ENCODE data around the gene DSC3.

The DSC3 gene

DNA sequence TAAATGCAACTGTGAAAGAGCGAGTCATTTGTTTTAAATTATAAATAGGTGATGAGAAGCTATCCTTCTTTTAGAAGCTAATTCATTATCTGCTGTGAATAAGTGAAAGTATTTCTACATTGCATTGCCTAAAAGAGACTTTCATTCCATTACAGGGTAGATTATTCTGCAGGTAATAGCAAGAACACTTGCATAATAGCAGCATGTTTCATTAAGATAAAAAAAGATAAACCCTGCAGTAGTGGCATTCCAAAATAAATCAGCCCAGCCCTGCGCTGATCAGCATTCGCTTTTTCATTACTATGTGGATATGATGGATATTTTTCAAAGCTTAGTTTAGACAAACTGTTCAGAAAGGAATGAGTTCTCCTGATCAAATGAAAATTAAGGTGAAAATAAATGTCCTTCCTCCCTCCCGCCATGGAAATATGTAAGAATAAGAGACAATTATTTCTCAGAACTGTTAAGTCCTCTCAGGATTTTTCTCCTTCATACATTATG is 72.8 kb downstream of the DSC3 start:
- no peaks in the 10 kb centered on the region for H3K79me1 ChIP-seq (ENCODE audit: low read length)
- no peak overlapping the region for H3K4ac ChIP-seq (ENCODE audit: low read depth, low read length)
- H3K9ac ChIP-seq (ENCODE audit: low read length), result no peak overlapping the region
- H3K18ac ChIP-seq (ENCODE audit: low read length), result no peak overlapping the region
- no peak overlapping the region for H3K23ac ChIP-seq (ENCODE audit: low read length)
- no peak overlapping the region for H2BK15ac ChIP-seq (replicated peaks; ENCODE audit: low read depth)
- no peak for DNase-seq
- H2BK120ac ChIP-seq (ENCODE audit: low read depth, low read length), result no peak overlapping the region
- H2AK5ac ChIP-seq (ENCODE audit: low read length), result no peak overlapping the region
- no peak overlapping the region for H3K4me3 ChIP-seq (ENCODE audit: low read length)
- WGBS (ENCODE audit: extremely low coverage, insufficient coverage, low lambda C conversion rate), result 100% methylated on average over 1 of the region's 4 CpGs
- no peak overlapping the region for H3K27ac ChIP-seq (ENCODE audit: low read depth, low read length)
- no peak overlapping the region for H4K8ac ChIP-seq (ENCODE audit: low read depth, low read length)
- H2BK5ac ChIP-seq (ENCODE audit: low read length), result no peak overlapping the region
- H3K36me3 ChIP-seq (ENCODE audit: control insufficient read depth, insufficient read depth, low read length), result no peaks in the 10 kb centered on the region
- no peaks in the 10 kb centered on the region for H3K27me3 ChIP-seq (ENCODE audit: insufficient read depth, low read length, poor library complexity)
- H3K79me2 ChIP-seq (ENCODE audit: control insufficient read depth, insufficient read depth, low read length), result no peaks in the 10 kb centered on the region
- H3K4me2 ChIP-seq (ENCODE audit: low read length), result no peak overlapping the region
- no peak overlapping the region for H3K56ac ChIP-seq (ENCODE audit: low read length)
- H3K4me1 ChIP-seq (ENCODE audit: control insufficient read depth, low read depth, low read length), result no peaks in the 10 kb centered on the region
- no peak overlapping the region for H4K5ac ChIP-seq (ENCODE audit: low read length)

DNA sequence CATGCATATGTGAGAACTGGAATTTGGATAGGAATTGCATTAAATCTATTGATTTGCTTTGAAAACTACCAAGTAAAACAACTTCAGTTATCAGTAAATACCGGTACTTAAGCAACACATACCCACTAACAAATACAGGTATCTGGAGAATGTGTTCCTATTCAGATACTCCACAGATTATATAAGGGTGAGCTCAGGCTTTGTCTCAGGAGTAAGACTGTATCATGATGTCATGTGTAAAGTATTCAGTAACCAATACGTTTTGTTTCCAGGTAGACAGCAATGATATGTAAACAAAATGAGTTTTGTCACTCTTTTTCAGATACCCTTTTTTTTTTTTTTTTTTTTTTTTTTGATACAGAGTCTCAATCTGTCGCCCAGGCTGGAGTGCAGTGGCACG is 74.8 kb downstream of the DSC3 start:
- Histone ChIP-seq H3K4ac (ENCODE audit: low read depth, low read length) (no peak overlapping the region), H3K4me2 (ENCODE audit: low read length) (no peak overlapping the region), H3K79me2 (ENCODE audit: control insufficient read depth, insufficient read depth, low read length) (no peaks in the 10 kb centered on the region), H2BK15ac (replicated peaks; ENCODE audit: low read depth) (no peak overlapping the region), H3K56ac (ENCODE audit: low read length) (no peak overlapping the region), H2BK5ac (ENCODE audit: low read length) (no peak overlapping the region), H4K5ac (ENCODE audit: low read length) (no peak overlapping the region), H3K36me3 (ENCODE audit: control insufficient read depth, insufficient read depth, low read length) (no peaks in the 10 kb centered on the region), H3K4me3 (ENCODE audit: low read length) (no peak overlapping the region), H3K27ac (ENCODE audit: low read depth, low read length) (no peak overlapping the region), H2BK120ac (ENCODE audit: low read depth, low read length) (no peak overlapping the region), H2AK5ac (ENCODE audit: low read length) (no peak overlapping the region), H3K9ac (ENCODE audit: low read length) (no peak overlapping the region), H4K8ac (ENCODE audit: low read depth, low read length) (no peak overlapping the region), H3K4me1 (ENCODE audit: control insufficient read depth, low read depth, low read length) (no peaks in the 10 kb centered on the region), H3K23ac (ENCODE audit: low read length) (no peak overlapping the region), H3K18ac (ENCODE audit: low read length) (no peak overlapping the region), H3K27me3 (ENCODE audit: insufficient read depth, low read length, poor library complexity) (no peaks in the 10 kb centered on the region), H3K79me1 (ENCODE audit: low read length) (no peaks in the 10 kb centered on the region)
- DNase-seq, result peak; percentile 78
- WGBS (ENCODE audit: extremely low coverage, insufficient coverage, low lambda C conversion rate), result no CpG with 5 or more reads among the region's 4 CpGs

DNA sequence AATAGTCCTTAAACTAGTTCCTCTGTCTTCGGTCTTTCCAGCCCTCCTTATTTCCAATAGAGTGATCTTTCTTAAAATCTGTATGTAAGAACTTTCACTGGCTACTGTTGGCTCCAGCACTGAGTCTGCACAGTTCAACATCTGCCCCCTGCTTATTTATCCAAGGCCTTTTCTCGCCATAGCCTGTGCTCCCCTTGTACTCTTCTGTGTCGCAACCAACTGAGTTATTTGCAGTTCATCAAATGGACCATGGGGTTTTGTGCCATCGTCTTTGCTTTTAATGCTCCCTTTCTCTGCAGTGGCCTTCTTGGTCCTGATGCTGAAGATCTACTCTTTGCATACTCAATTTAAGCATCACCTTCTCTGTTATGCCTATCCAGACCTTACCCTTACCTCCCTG is 77.3 kb downstream of the DSC3 start:
- H2BK120ac ChIP-seq (ENCODE audit: low read depth, low read length), result no peak overlapping the region
- no peak overlapping the region for H2BK5ac ChIP-seq (ENCODE audit: low read length)
- H3K79me1 ChIP-seq (ENCODE audit: low read length), result no peaks in the 10 kb centered on the region
- no peak for DNase-seq
- no peak overlapping the region for H3K27ac ChIP-seq (ENCODE audit: low read depth, low read length)
- H3K4ac ChIP-seq (ENCODE audit: low read depth, low read length), result no peak overlapping the region
- no peak overlapping the region for H3K18ac ChIP-seq (ENCODE audit: low read length)
- H4K8ac ChIP-seq (ENCODE audit: low read depth, low read length), result no peak overlapping the region
- H3K9ac ChIP-seq (ENCODE audit: low read length), result no peak overlapping the region
- H4K5ac ChIP-seq (ENCODE audit: low read length), result no peak overlapping the region
- H3K27me3 ChIP-seq (ENCODE audit: insufficient read depth, low read length, poor library complexity), result no peaks in the 10 kb centered on the region
- no peak overlapping the region for H3K23ac ChIP-seq (ENCODE audit: low read length)
- H3K4me3 ChIP-seq (ENCODE audit: low read length), result no peak overlapping the region
- no peaks in the 10 kb centered on the region for H3K79me2 ChIP-seq (ENCODE audit: control insufficient read depth, insufficient read depth, low read length)
- no peak overlapping the region for H3K4me2 ChIP-seq (ENCODE audit: low read length)
- H3K4me1 ChIP-seq (ENCODE audit: control insufficient read depth, low read depth, low read length), result no peaks in the 10 kb centered on the region
- no peak overlapping the region for H3K56ac ChIP-seq (ENCODE audit: low read length)
- WGBS (ENCODE audit: extremely low coverage, insufficient coverage, low lambda C conversion rate), result no CpG with 5 or more reads among the region's 4 CpGs
- H3K36me3 ChIP-seq (ENCODE audit: control insufficient read depth, insufficient read depth, low read length), result no peaks in the 10 kb centered on the region
- no peak overlapping the region for H2BK15ac ChIP-seq (replicated peaks; ENCODE audit: low read depth)
- H2AK5ac ChIP-seq (ENCODE audit: low read length), result no peak overlapping the region

- H3K18ac ChIP-seq (ENCODE audit: low read length), result no peak overlapping the region
- no peak overlapping the region for H4K8ac ChIP-seq (ENCODE audit: low read depth, low read length)
- no peak overlapping the region for H3K56ac ChIP-seq (ENCODE audit: low read length)
- H3K4ac ChIP-seq (ENCODE audit: low read depth, low read length), result no peak overlapping the region
- H3K27me3 ChIP-seq (ENCODE audit: insufficient read depth, low read length, poor library complexity), result no peaks in the 10 kb centered on the region
- no peak overlapping the region for H2AK5ac ChIP-seq (ENCODE audit: low read length)
- no peak overlapping the region for H3K27ac ChIP-seq (ENCODE audit: low read depth, low read length)
- H3K36me3 ChIP-seq (ENCODE audit: control insufficient read depth, insufficient read depth, low read length), result no peaks in the 10 kb centered on the region
- no peak overlapping the region for H4K5ac ChIP-seq (ENCODE audit: low read length)
- WGBS (ENCODE audit: extremely low coverage, insufficient coverage, low lambda C conversion rate), result no CpG with 5 or more reads among the region's 6 CpGs
- no peak overlapping the region for H3K9ac ChIP-seq (ENCODE audit: low read length)
- no peak overlapping the region for H2BK15ac ChIP-seq (replicated peaks; ENCODE audit: low read depth)
- no peak overlapping the region for H3K4me3 ChIP-seq (ENCODE audit: low read length)
- H3K79me1 ChIP-seq (ENCODE audit: low read length), result no peaks in the 10 kb centered on the region
- no peak overlapping the region for H3K4me2 ChIP-seq (ENCODE audit: low read length)
- H3K4me1 ChIP-seq (ENCODE audit: control insufficient read depth, low read depth, low read length), result no peaks in the 10 kb centered on the region
- no peaks in the 10 kb centered on the region for H3K79me2 ChIP-seq (ENCODE audit: control insufficient read depth, insufficient read depth, low read length)
- H2BK5ac ChIP-seq (ENCODE audit: low read length), result no peak overlapping the region
- H2BK120ac ChIP-seq (ENCODE audit: low read depth, low read length), result no peak overlapping the region
- no peak overlapping the region for H3K23ac ChIP-seq (ENCODE audit: low read length)
- no peak for DNase-seq
These were observed 81.9 kb downstream of the DSC3 start for GRCh38 chr18:30960661-30961060.

- H3K4me2 ChIP-seq (ENCODE audit: low read length), result no peak overlapping the region
- no peak overlapping the region for H2BK15ac ChIP-seq (replicated peaks; ENCODE audit: low read depth)
- no CpG with 5 or more reads among the region's 2 CpGs for WGBS (ENCODE audit: extremely low coverage, insufficient coverage, low lambda C conversion rate)
- H2BK5ac ChIP-seq (ENCODE audit: low read length), result no peak overlapping the region
- no peak overlapping the region for H3K18ac ChIP-seq (ENCODE audit: low read length)
- no peak for DNase-seq
- H4K8ac ChIP-seq (ENCODE audit: low read depth, low read length), result no peak overlapping the region
- H2BK120ac ChIP-seq (ENCODE audit: low read depth, low read length), result no peak overlapping the region
- H3K4ac ChIP-seq (ENCODE audit: low read depth, low read length), result no peak overlapping the region
- no peak overlapping the region for H3K23ac ChIP-seq (ENCODE audit: low read length)
- no peaks in the 10 kb centered on the region for H3K79me1 ChIP-seq (ENCODE audit: low read length)
- H3K79me2 ChIP-seq (ENCODE audit: control insufficient read depth, insufficient read depth, low read length), result no peaks in the 10 kb centered on the region
- H3K4me3 ChIP-seq (ENCODE audit: low read length), result no peak overlapping the region
- no peak overlapping the region for H3K27ac ChIP-seq (ENCODE audit: low read depth, low read length)
- no peaks in the 10 kb centered on the region for H3K4me1 ChIP-seq (ENCODE audit: control insufficient read depth, low read depth, low read length)
- H3K9ac ChIP-seq (ENCODE audit: low read length), result no peak overlapping the region
- no peak overlapping the region for H2AK5ac ChIP-seq (ENCODE audit: low read length)
- H3K27me3 ChIP-seq (ENCODE audit: insufficient read depth, low read length, poor library complexity), result no peaks in the 10 kb centered on the region
- no peak overlapping the region for H4K5ac ChIP-seq (ENCODE audit: low read length)
- no peak overlapping the region for H3K56ac ChIP-seq (ENCODE audit: low read length)
- H3K36me3 ChIP-seq (ENCODE audit: control insufficient read depth, insufficient read depth, low read length), result no peaks in the 10 kb centered on the region
These were observed 85.5 kb downstream of the DSC3 start for GRCh38 chr18:30957066-30957465.

GRCh38 chr18:30954262-30954661 is 88.3 kb downstream of the DSC3 start:
- Histone ChIP-seq H3K4ac (ENCODE audit: low read depth, low read length) (no peak overlapping the region), H4K5ac (ENCODE audit: low read length) (no peak overlapping the region), H3K27ac (ENCODE audit: low read depth, low read length) (no peak overlapping the region), H2BK15ac (replicated peaks; ENCODE audit: low read depth) (no peak overlapping the region), H3K27me3 (ENCODE audit: insufficient read depth, low read length, poor library complexity) (no peaks in the 10 kb centered on the region), H3K56ac (ENCODE audit: low read length) (no peak overlapping the region), H3K4me1 (ENCODE audit: control insufficient read depth, low read depth, low read length) (no peaks in the 10 kb centered on the region), H3K79me2 (ENCODE audit: control insufficient read depth, insufficient read depth, low read length) (no peaks in the 10 kb centered on the region), H3K4me2 (ENCODE audit: low read length) (no peak overlapping the region), H4K8ac (ENCODE audit: low read depth, low read length) (no peak overlapping the region), H3K4me3 (ENCODE audit: low read length) (no peak overlapping the region), H3K23ac (ENCODE audit: low read length) (no peak overlapping the region), H3K9ac (ENCODE audit: low read length) (no peak overlapping the region), H3K79me1 (ENCODE audit: low read length) (no peaks in the 10 kb centered on the region), H2AK5ac (ENCODE audit: low read length) (no peak overlapping the region), H3K36me3 (ENCODE audit: control insufficient read depth, insufficient read depth, low read length) (no peaks in the 10 kb centered on the region), H2BK120ac (ENCODE audit: low read depth, low read length) (no peak overlapping the region), H2BK5ac (ENCODE audit: low read length) (no peak overlapping the region), H3K18ac (ENCODE audit: low read length) (no peak overlapping the region)
- DNase-seq, result no peak
- no CpG with 5 or more reads among the region's 3 CpGs for WGBS (ENCODE audit: extremely low coverage, insufficient coverage, low lambda C conversion rate)
